HepG2 (cell line): ENCODE results near the gene INSIG2. TPM values are rescaled to one million over a fixed set of nuclear protein-coding genes. Genes with fewer than 3 reads are reported as not detected.

Experiments
- ATAC-seq: fragments of 200-7000 bp; cut with Tn5 transposase; 3 replicates; pipeline ENCODE4 v1.9.1; 2020; ENCODE audit warnings: mild to moderate bottlenecking, moderate library complexity
- BruUV-seq: library from RNA; stranded (reverse); fragments of 400-500 nt; replicated peaks from 2 replicates; lab custom pipeline; 2021; lab: Mats Ljungman, UMichigan
- CTCF ChIA-PET: fragments of 300-600 bp; formaldehyde crosslinking; extraction: SDS; loops from one replicate; lab custom pipeline; 2021; ENCODE audit warnings: low total read pairs, inconsistent platforms, low intra/inter-chr PET ratio; lab: Yijun Ruan, JAX
- POLR2A ChIA-PET: fragments of 350-600 bp; sonication (Branson Sonifier 250); formaldehyde crosslinking; loops from one replicate; lab custom pipeline; 2020; ENCODE audit warnings: antibody characterized with exemption, inconsistent platforms; lab: Yijun Ruan, JAX
- DNase-seq: peaks from one replicate; pipeline ENCODE4 v3.0.0-alpha.2; 2015; ENCODE audit warnings: low spot score
- FAIRE-seq: peaks from 3 replicates; lab custom pipeline; 2011; peaks lifted over from hg19 to GRCh38; lab: Jason Lieb, UNC
- H2AFZ ChIP-seq: one replicate; pipeline ENCODE4 v1.6.1; 2011; ENCODE audit warnings: low read length, inconsistent platforms
- H3K27ac ChIP-seq: fragments of 300-600 bp; 3 replicates; pipeline ENCODE4 v1.8.0; 2011; ENCODE audit warnings: mixed run types, mild to moderate bottlenecking, mixed read lengths, low read length, inconsistent platforms; ENCODE audit not compliant: insufficient read depth; ENCODE audit errors: extremely low read length
- H3K27me3 ChIP-seq, 2 experiments: fragments of 200-600 bp in 1 of 2; 2 replicates in 1 of 2; 3 replicates in 1 of 2; pipeline versions ENCODE4 v1.6.0 to v1.8.0; 2011; ENCODE audit warnings: low read length in 2 of 2, mild to moderate bottlenecking in 2 of 2, moderate library complexity in 2 of 2, inconsistent platforms in 1 of 2; ENCODE audit not compliant: insufficient read depth in 2 of 2, control insufficient read depth in 1 of 2
- H3K36me3 ChIP-seq, 2 experiments: fragments of 200-600 bp in 1 of 2; replicated peaks in 1 of 2; 2 replicates in 1 of 2; 3 replicates in 1 of 2; pipeline versions ENCODE4 v1.5.1 to v1.8.0; 2011; ENCODE audit warnings: low read length in 2 of 2, inconsistent platforms in 1 of 2; ENCODE audit not compliant: insufficient read depth in 2 of 2, control insufficient read depth in 1 of 2
- H3K4me1 ChIP-seq: 2 replicates; pipeline ENCODE4 v1.5.1; 2012; ENCODE audit warnings: low read length, inconsistent platforms; ENCODE audit not compliant: insufficient read depth
- H3K4me2 ChIP-seq: 2 replicates; pipeline ENCODE4 v1.6.0; 2011; ENCODE audit warnings: low read depth, low read length, inconsistent platforms
- H3K4me3 ChIP-seq, 3 experiments: fragments of 200-600 bp in 1 of 3; sonication (generic), shearing (Covaris generic) in 1 of 3; replicated peaks in 1 of 3; 2 replicates each; pipeline ENCODE4 v1.5.1; 2011 to 2016; ENCODE audit warnings: low read length in 3 of 3, inconsistent platforms in 2 of 3, low read depth in 2 of 3, mild to moderate bottlenecking in 2 of 3, control low read depth in 1 of 3, mixed read lengths in 1 of 3; ENCODE audit not compliant: insufficient read depth in 1 of 3
- H3K79me2 ChIP-seq: one replicate; pipeline ENCODE4 v1.6.1; 2011; ENCODE audit warnings: low read length, inconsistent platforms; ENCODE audit not compliant: insufficient read depth
- H3K9ac ChIP-seq: 2 replicates; pipeline ENCODE4 v1.6.0; 2011; ENCODE audit warnings: mild to moderate bottlenecking, low read depth, low read length, inconsistent platforms; ENCODE audit not compliant: insufficient read depth
- H3K9me3 ChIP-seq: 2 replicates; pipeline ENCODE4 v1.5.1; 2012; ENCODE audit warnings: mild to moderate bottlenecking, low read length
- H4K20me1 ChIP-seq: 2 replicates; pipeline ENCODE4 v1.6.0; 2011; ENCODE audit warnings: inconsistent platforms, mild to moderate bottlenecking, low read length, moderate library complexity; ENCODE audit not compliant: insufficient read depth
- ATF7-NPFF ChIP-seq: sonication (generic); formaldehyde crosslinking; IDR thresholded peaks from 2 replicates; pipeline ENCODE4 v1.8.1; 2023; ENCODE audit warnings: mild to moderate bottlenecking, low read depth, missing genetic modification reagents, moderate library complexity
- MLXIP ChIP-seq: sonication (generic); formaldehyde crosslinking; IDR thresholded peaks from 2 replicates; pipeline ENCODE4 v1.9.0; 2021; ENCODE audit warnings: missing genetic modification reagents, borderline replicate concordance
- NR2F6 ChIP-seq, 2 experiments: IDR thresholded peaks; 2 replicates each; pipeline ENCODE4 v1.6.1; 2016; ENCODE audit warnings: antibody characterized with exemption in 1 of 2, mild to moderate bottlenecking in 1 of 2
- POLR2AphosphoS5 ChIP-seq: IDR thresholded peaks from 2 replicates; pipeline ENCODE4 v1.6.1; 2012; ENCODE audit warnings: low read depth, low read length
- POLR2G ChIP-seq: fragments of 200-400 bp; formaldehyde crosslinking; IDR thresholded peaks from 2 replicates; pipeline ENCODE4 v1.6.1; 2018; ENCODE audit warnings: mild to moderate bottlenecking, low read depth, low read length, moderate library complexity
- RBFOX2 ChIP-seq: fragments of 200-400 bp; formaldehyde crosslinking; IDR thresholded peaks from 2 replicates; pipeline ENCODE4 v1.6.1; 2017; ENCODE audit warnings: low read depth, mild to moderate bottlenecking, low read length
- RBM22 ChIP-seq: fragments of 200-400 bp; formaldehyde crosslinking; optimal IDR thresholded peaks from 2 replicates; pipeline ENCODE3; 2017; ENCODE audit warnings: mild to moderate bottlenecking, low read length, moderate library complexity
- ZFP90 ChIP-seq: sonication (generic); formaldehyde crosslinking; IDR thresholded peaks from 2 replicates; pipeline ENCODE4 v1.8.0; 2022; ENCODE audit warnings: missing genetic modification reagents, mild to moderate bottlenecking, inconsistent platforms, borderline replicate concordance
- ZNF367 ChIP-seq: sonication (generic); formaldehyde crosslinking; IDR thresholded peaks from 2 replicates; pipeline ENCODE4 v1.4.0; 2020; ENCODE audit warnings: missing genetic modification reagents, borderline replicate concordance
- ZNF549 ChIP-seq: sonication (generic); formaldehyde crosslinking; IDR thresholded peaks from 2 replicates; pipeline ENCODE4 v1.5.0; 2020; ENCODE audit warnings: missing genetic modification reagents
- ZNF564 ChIP-seq: sonication (generic); formaldehyde crosslinking; IDR thresholded peaks from 2 replicates; pipeline ENCODE4 v1.8.1; 2023; ENCODE audit warnings: mild to moderate bottlenecking, missing genetic modification reagents
- ZSCAN9 ChIP-seq: IDR thresholded peaks from 2 replicates; pipeline ENCODE4 v1.6.1; 2016; ENCODE audit warnings: borderline replicate concordance
- WGBS: methylation state at CpG from one replicate; pipeline ENCODE4 v1.1.6; 2017; ENCODE audit warnings: low lambda C conversion rate; 5-methylcytosine and 5-hydroxymethylcytosine counted together
- in situ Hi-C: cut with HindIII; loops from 2 replicates; pipeline ENCODE4 v1.10.0; 2017; ENCODE audit warnings: low pct_unique_long_range_greater_than_20kb; ENCODE audit not compliant: extremely low pct_ligation_motif_present
- intact Hi-C: fragments of 100-400 bp; cut with micrococcal nuclease; formaldehyde crosslinking; loops from one replicate; pipeline ENCODE4 v1.10.0; 2022; ENCODE audit not compliant: unreplicated experiment
- polyA plus RNA-seq, 8 experiments: library from polyadenylated mRNA; depleted of rRNA in 3 of 8; stranded (reverse) in 7 of 8; unstranded in 1 of 8; fragments of >200 nt; fragmentation: Illumina TruSeq in 4 of 8; extraction: Trizol in 4 of 8; gene quantifications; 2 replicates each; pipeline versions ENCODE4 v1.2.1 to v1.2.3, GENCODE V29; 2011 to 2016; ENCODE audit warnings: low read depth in 4 of 8, missing spikeins in 1 of 8, mixed read lengths in 1 of 8; ENCODE audit not compliant: insufficient read depth in 1 of 8
- total RNA-seq, 5 experiments: library from RNA; depleted of rRNA; stranded (reverse); fragments of >200 nt; fragmentation: Illumina TruSeq; extraction: Trizol; gene quantifications; 2 replicates each; pipeline ENCODE4 v1.2.3, GENCODE V29; 2016; ENCODE audit warnings: low read depth in 1 of 5
- TF ChIP-seq, protein P1 (sequence below): sonication (generic); formaldehyde crosslinking; IDR thresholded peaks from 2 replicates; pipeline ENCODE4 v1.4.0; 2020; ENCODE audit warnings: missing genetic modification reagents

The INSIG2 gene
- total and polyA plus RNA-seq, 2 of the 13 experiments (the other 11 are each of a cell fraction or from before 2014, with no cell fraction given), result 73.5 to 481 TPM

GRCh38 chr2:118106926-118107325, 18.7 kb downstream of the INSIG2 start:
- Histone ChIP-seq H3K9ac (no peak overlapping the region), H3K36me3 (peaks cover 21 to 74% of the 10 kb centered on the region in 2 experiments), H2AFZ (no peak overlapping the region), H3K4me3 (no peak overlapping the region), H3K79me2 (peaks cover 35% of the 10 kb centered on the region), H3K9me3 (no peaks in the 10 kb centered on the region), H3K4me2 (no peak overlapping the region), H3K27me3 (no peaks in the 10 kb centered on the region), H4K20me1 (peaks cover 62% of the 10 kb centered on the region), H3K4me1 (peaks cover 11% of the 10 kb centered on the region; the same call in 1 of the 2 replicates), H3K27ac (no peak overlapping the region)
- FAIRE-seq, result no peak
- POLR2A ChIA-PET, result interaction anchor here (1.8 kb wide), 1 partner anchor 17 kb away, joined by 5 read pairs; no protein-coding TSS in a partner anchor
- in situ Hi-C loops (no loop called here), intact Hi-C loops (no loop called here)
- ATAC-seq, result no peak
- no peak for DNase-seq
- CTCF ChIA-PET, result no interaction called here
- BruUV-seq, result no TSS peak
- WGBS, result 96% methylated on average over 3 of the region's 3 CpGs
- TF ChIP-seq ATF7-NPFF (CRISPR knock-in tag), result no peak
- 0 out of 2 replicates have a peak, but pooled peaks have one; percentile 35 for TF ChIP-seq POLR2G

GRCh38 chr2:118110310-118110709, 22.0 kb downstream of the INSIG2 start:
- Histone ChIP-seq H3K4me1 (peaks cover 19% of the 10 kb centered on the region), H3K4me2 (no peak overlapping the region), H3K27me3 (no peaks in the 10 kb centered on the region), H3K36me3 (peaks cover 11 to 41% of the 10 kb centered on the region in 2 experiments), H3K27ac (no peak overlapping the region), H3K9me3 (no peaks in the 10 kb centered on the region), H2AFZ (no peak overlapping the region), H3K79me2 (peaks cover 8% of the 10 kb centered on the region), H4K20me1 (peaks cover 54% of the 10 kb centered on the region), H3K9ac (no peak overlapping the region), H3K4me3 (no peak overlapping the region)
- DNase-seq (no peak), FAIRE-seq (no peak), ATAC-seq (no peak)
- in situ Hi-C loops, result no loop called here
- intact Hi-C loops, result no loop called here
- 97% methylated on average over 3 of the region's 3 CpGs for WGBS
- no TSS peak for BruUV-seq
- POLR2A ChIA-PET, result no interaction called here
- CTCF ChIA-PET, result no interaction called here
- TF ChIP-seq ZNF367 (CRISPR knock-in tag), result no peak
- no peak for TF ChIP-seq ZNF549 (CRISPR knock-in tag)
- no peak for TF ChIP-seq NR2F6 (IDR thresholded peaks at IDR 0.05)
- no peak for TF ChIP-seq NR2F6 (CRISPR knock-in tag; IDR thresholded peaks at IDR 0.05)
- TF ChIP-seq, protein P1, sequence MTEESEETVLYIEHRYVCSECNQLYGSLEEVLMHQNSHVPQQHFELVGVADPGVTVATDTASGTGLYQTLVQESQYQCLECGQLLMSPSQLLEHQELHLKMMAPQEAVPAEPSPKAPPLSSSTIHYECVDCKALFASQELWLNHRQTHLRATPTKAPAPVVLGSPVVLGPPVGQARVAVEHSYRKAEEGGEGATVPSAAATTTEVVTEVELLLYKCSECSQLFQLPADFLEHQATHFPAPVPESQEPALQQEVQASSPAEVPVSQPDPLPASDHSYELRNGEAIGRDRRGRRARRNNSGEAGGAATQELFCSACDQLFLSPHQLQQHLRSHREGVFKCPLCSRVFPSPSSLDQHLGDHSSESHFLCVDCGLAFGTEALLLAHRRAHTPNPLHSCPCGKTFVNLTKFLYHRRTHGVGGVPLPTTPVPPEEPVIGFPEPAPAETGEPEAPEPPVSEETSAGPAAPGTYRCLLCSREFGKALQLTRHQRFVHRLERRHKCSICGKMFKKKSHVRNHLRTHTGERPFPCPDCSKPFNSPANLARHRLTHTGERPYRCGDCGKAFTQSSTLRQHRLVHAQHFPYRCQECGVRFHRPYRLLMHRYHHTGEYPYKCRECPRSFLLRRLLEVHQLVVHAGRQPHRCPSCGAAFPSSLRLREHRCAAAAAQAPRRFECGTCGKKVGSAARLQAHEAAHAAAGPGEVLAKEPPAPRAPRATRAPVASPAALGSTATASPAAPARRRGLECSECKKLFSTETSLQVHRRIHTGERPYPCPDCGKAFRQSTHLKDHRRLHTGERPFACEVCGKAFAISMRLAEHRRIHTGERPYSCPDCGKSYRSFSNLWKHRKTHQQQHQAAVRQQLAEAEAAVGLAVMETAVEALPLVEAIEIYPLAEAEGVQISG, result no peak
- TF ChIP-seq POLR2AphosphoS5, result peak; percentile 47; the same call in 1 of the 2 replicates
- TF ChIP-seq ZSCAN9, result no peak
- 0 out of 2 replicates have a peak, but pooled peaks have one; percentile 2 for TF ChIP-seq RBFOX2
- TF ChIP-seq ZFP90 (CRISPR knock-in tag), result no peak
- peak; percentile 41; the same call in 1 of the 2 replicates for TF ChIP-seq POLR2G
- TF ChIP-seq RBM22, result peak; percentile 92
- no peak for TF ChIP-seq MLXIP (CRISPR knock-in tag)
- no peak for TF ChIP-seq ZNF564
